ENCODE results near the gene CHN2. TPM values are rescaled to one million over a fixed set of nuclear protein-coding genes. Genes with fewer than 3 reads are reported as not detected.

The CHN2 gene
- total RNA-seq, 1 experiment from 2014 or later, result 5.1 TPM

GRCh38 chr7:29342761-29343160 is 148.2 kb downstream of the CHN2 start:
- no peaks in the 10 kb centered on the region for H3K36me3 Mint-ChIP-seq (ENCODE audit: insufficient read depth, unreplicated experiment)
- H3K9me3 Mint-ChIP-seq (ENCODE audit: unreplicated experiment), result no peaks in the 10 kb centered on the region
- CTCF ChIA-PET, result interaction anchor here (1.0 to 3.2 kb wide), 5 partner anchors 12 to 420 kb away, joined by 3 to 25 read pairs (median 4); no protein-coding TSS in a partner anchor
- H3K4me3 Mint-ChIP-seq (ENCODE audit: unreplicated experiment), result no peak overlapping the region
- TF ChIP-seq CTCF (IDR thresholded peaks at IDR 0.05; ENCODE audit: unreplicated experiment), result no peak
- POLR2A ChIA-PET, result interaction anchor here (0.7 to 2.8 kb wide), 5 partner anchors 14 to 416 kb away, joined by 3 to 14 read pairs (median 3); no protein-coding TSS in a partner anchor
- no peaks in the 10 kb centered on the region for H3K27me3 Mint-ChIP-seq (ENCODE audit: insufficient read depth, unreplicated experiment)
- BruUV-seq (replicated peaks), result no TSS peak
- no peaks in the 10 kb centered on the region for H3K4me1 Mint-ChIP-seq (ENCODE audit: insufficient read depth, unreplicated experiment)
- intact Hi-C loops (cut with micrococcal nuclease), result no loop called here
- no peak overlapping the region for H3K27ac Mint-ChIP-seq (ENCODE audit: low read depth, unreplicated experiment)
- peak; percentile 58 for DNase-seq (ENCODE audit: unreplicated experiment)

GRCh38 chr7:29343399-29343798 is 148.8 kb downstream of the CHN2 start:
- Mint-ChIP-seq H3K4me3 (ENCODE audit: unreplicated experiment) (no peak overlapping the region), H3K36me3 (ENCODE audit: insufficient read depth, unreplicated experiment) (peaks cover 6% of the 10 kb centered on the region), H3K27ac (ENCODE audit: low read depth, unreplicated experiment) (no peak overlapping the region), H3K4me1 (ENCODE audit: insufficient read depth, unreplicated experiment) (no peaks in the 10 kb centered on the region), H3K27me3 (ENCODE audit: insufficient read depth, unreplicated experiment) (no peaks in the 10 kb centered on the region), H3K9me3 (ENCODE audit: unreplicated experiment) (no peaks in the 10 kb centered on the region)
- no peak for DNase-seq (ENCODE audit: unreplicated experiment)
- intact Hi-C loops (cut with micrococcal nuclease), result no loop called here
- TF ChIP-seq CTCF (IDR thresholded peaks at IDR 0.05; ENCODE audit: unreplicated experiment), result no peak
- ChIA-PET CTCF (interaction anchor here (1.0 to 3.2 kb wide), 5 partner anchors 13 to 420 kb away, joined by 3 to 25 read pairs (median 4); no protein-coding TSS in a partner anchor), POLR2A (interaction anchor here (0.7 to 2.8 kb wide), 5 partner anchors 14 to 417 kb away, joined by 3 to 14 read pairs (median 3); no protein-coding TSS in a partner anchor)
- BruUV-seq (replicated peaks), result no TSS peak

- H3K27ac Mint-ChIP-seq (ENCODE audit: low read depth, unreplicated experiment), result no peak overlapping the region
- no peak overlapping the region for H3K4me3 Mint-ChIP-seq (ENCODE audit: unreplicated experiment)
- no TSS peak for BruUV-seq (replicated peaks)
- no peaks in the 10 kb centered on the region for H3K27me3 Mint-ChIP-seq (ENCODE audit: insufficient read depth, unreplicated experiment)
- CTCF ChIA-PET, result interaction anchor here (0.6 to 3.2 kb wide), 6 partner anchors 46 to 238 kb away, joined by 3 to 25 read pairs (median 4); no protein-coding TSS in a partner anchor
- intact Hi-C loops (cut with micrococcal nuclease), result loop anchor here (2.0 kb wide), 1 partner anchor 238 kb away; no protein-coding TSS in a partner anchor
- DNase-seq (ENCODE audit: unreplicated experiment), result no peak
- peaks cover 7% of the 10 kb centered on the region for H3K4me1 Mint-ChIP-seq (ENCODE audit: insufficient read depth, unreplicated experiment)
- no peak for TF ChIP-seq CTCF (IDR thresholded peaks at IDR 0.05; ENCODE audit: unreplicated experiment)
- H3K9me3 Mint-ChIP-seq (ENCODE audit: unreplicated experiment), result no peaks in the 10 kb centered on the region
- H3K36me3 Mint-ChIP-seq (ENCODE audit: insufficient read depth, unreplicated experiment), result peaks cover 8% of the 10 kb centered on the region
- POLR2A ChIA-PET, result interaction anchor here (0.6 to 0.8 kb wide), 2 partner anchors 40 to 62 kb away, joined by 3 read pairs; no protein-coding TSS in a partner anchor
Measured at GRCh38 chr7:29344334-29344978, 149.9 kb downstream of the CHN2 start.

- ChIA-PET POLR2A (interaction anchor here (0.9 to 2.1 kb wide), 4 partner anchors 16 to 419 kb away, joined by 3 to 6 read pairs (median 4); no protein-coding TSS in a partner anchor), CTCF (interaction anchor here (0.5 to 2.7 kb wide), 8 partner anchors 16 to 418 kb away, joined by 3 to 18 read pairs (median 3); no protein-coding TSS in a partner anchor)
- Mint-ChIP-seq H3K36me3 (ENCODE audit: insufficient read depth, unreplicated experiment) (peaks cover 8% of the 10 kb centered on the region), H3K27me3 (ENCODE audit: insufficient read depth, unreplicated experiment) (no peaks in the 10 kb centered on the region), H3K4me3 (ENCODE audit: unreplicated experiment) (no peak overlapping the region), H3K27ac (ENCODE audit: low read depth, unreplicated experiment) (no peak overlapping the region), H3K9me3 (ENCODE audit: unreplicated experiment) (no peaks in the 10 kb centered on the region), H3K4me1 (ENCODE audit: insufficient read depth, unreplicated experiment) (peaks cover 19% of the 10 kb centered on the region)
- peak; percentile 43 for DNase-seq (ENCODE audit: unreplicated experiment)
- intact Hi-C loops (cut with micrococcal nuclease), result loop anchor here (1.0 to 2.0 kb wide), 5 partner anchors 156 to 424 kb away; no protein-coding TSS in a partner anchor
- BruUV-seq (replicated peaks), result no TSS peak
- TF ChIP-seq CTCF (IDR thresholded peaks at IDR 0.05; ENCODE audit: unreplicated experiment), result peak; percentile 63
Measured at GRCh38 chr7:29345590-29345989, 151.0 kb downstream of the CHN2 start.
